ENCODE measurements around the gene CCDC141. TPM values are rescaled to one million over a fixed set of nuclear protein-coding genes. Genes with fewer than 3 reads are reported as not detected.

CCDC141 gene
- total and polyA plus RNA-seq, 2 of the 13 experiments (the other 11 are each of a cell fraction or from before 2014, with no cell fraction given) = not detected

DNA sequence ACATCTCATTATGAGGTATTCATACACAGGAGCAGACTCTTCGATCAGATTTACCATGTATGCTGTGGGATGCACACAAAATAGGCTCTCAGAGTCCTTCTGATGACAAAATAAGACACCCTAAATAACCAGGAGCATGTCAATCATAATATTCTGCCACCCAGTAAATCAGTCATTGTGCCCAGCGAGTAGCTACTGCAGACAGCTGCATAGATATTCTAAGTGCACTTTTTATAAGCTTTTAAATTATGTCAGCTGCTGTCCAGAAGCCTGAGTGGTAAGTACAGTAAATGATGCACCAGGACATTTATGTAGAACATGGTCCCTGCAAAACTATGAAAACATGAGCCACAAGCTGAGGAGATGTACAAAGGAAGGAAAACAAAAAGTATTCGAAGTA, 102.9 kb downstream of the CCDC141 start:
- no peaks in the 10 kb centered on the region for H4K20me1 ChIP-seq (ENCODE audit: insufficient read depth, low read length)
- no peak overlapping the region for H3K4me3 ChIP-seq (replicated peaks in 1 of 3; ENCODE audit: insufficient read depth in 1 of 3, low read depth in 2 of 3, low read length in 3 of 3)
- in situ Hi-C loops (cut with HindIII; ENCODE audit: extremely low pct_ligation_motif_present, low pct_unique_long_range_greater_than_20kb) = no loop called here
- WGBS (ENCODE audit: low lambda C conversion rate) = 4% methylated on average over 3 of the region's 3 CpGs
- DNase-seq (ENCODE audit: low spot score) = no peak
- H3K27ac ChIP-seq (ENCODE audit: extremely low read length, insufficient read depth, low read length) = no peak overlapping the region
- peaks cover 0 to 8% of the 10 kb centered on the region in 2 experiments; a peak in 2 of 5 replicates for H3K27me3 ChIP-seq (ENCODE audit: control insufficient read depth in 1 of 2, insufficient read depth in 2 of 2, low read length in 2 of 2)
- TF ChIP-seq ZNF296 (CRISPR knock-in tag; conservative IDR thresholded peaks at IDR 0.05) (no peak), ZNF790 (CRISPR knock-in tag; IDR thresholded peaks at IDR 0.05; ENCODE audit: borderline replicate concordance) (no peak), ZNF430 (CRISPR knock-in tag; IDR thresholded peaks at IDR 0.05) (no peak), ZNF614 (CRISPR knock-in tag; IDR thresholded peaks at IDR 0.05; ENCODE audit: borderline replicate concordance) (no peak), ZNF83 (CRISPR knock-in tag; IDR thresholded peaks at IDR 0.05; ENCODE audit: borderline replicate concordance) (no peak), ZNF589 (CRISPR knock-in tag; conservative IDR thresholded peaks at IDR 0.05) (no peak)
- TF ChIP-seq, protein P1, sequence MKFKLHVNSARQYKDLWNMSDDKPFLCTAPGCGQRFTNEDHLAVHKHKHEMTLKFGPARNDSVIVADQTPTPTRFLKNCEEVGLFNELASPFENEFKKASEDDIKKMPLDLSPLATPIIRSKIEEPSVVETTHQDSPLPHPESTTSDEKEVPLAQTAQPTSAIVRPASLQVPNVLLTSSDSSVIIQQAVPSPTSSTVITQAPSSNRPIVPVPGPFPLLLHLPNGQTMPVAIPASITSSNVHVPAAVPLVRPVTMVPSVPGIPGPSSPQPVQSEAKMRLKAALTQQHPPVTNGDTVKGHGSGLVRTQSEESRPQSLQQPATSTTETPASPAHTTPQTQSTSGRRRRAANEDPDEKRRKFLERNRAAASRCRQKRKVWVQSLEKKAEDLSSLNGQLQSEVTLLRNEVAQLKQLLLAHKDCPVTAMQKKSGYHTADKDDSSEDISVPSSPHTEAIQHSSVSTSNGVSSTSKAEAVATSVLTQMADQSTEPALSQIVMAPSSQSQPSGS (CRISPR knock-in tag; IDR thresholded peaks at IDR 0.05) = no peak
- TF ChIP-seq, protein P2, sequence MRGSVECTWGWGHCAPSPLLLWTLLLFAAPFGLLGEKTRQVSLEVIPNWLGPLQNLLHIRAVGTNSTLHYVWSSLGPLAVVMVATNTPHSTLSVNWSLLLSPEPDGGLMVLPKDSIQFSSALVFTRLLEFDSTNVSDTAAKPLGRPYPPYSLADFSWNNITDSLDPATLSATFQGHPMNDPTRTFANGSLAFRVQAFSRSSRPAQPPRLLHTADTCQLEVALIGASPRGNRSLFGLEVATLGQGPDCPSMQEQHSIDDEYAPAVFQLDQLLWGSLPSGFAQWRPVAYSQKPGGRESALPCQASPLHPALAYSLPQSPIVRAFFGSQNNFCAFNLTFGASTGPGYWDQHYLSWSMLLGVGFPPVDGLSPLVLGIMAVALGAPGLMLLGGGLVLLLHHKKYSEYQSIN (CRISPR knock-in tag; IDR thresholded peaks at IDR 0.05; ENCODE audit: borderline replicate concordance) = no peak
- intact Hi-C loops (cut with micrococcal nuclease; ENCODE audit: unreplicated experiment) = no loop called here
- H3K79me2 ChIP-seq (ENCODE audit: insufficient read depth, low read length) = no peaks in the 10 kb centered on the region
- ATAC-seq = no peak
- H3K36me3 ChIP-seq (replicated peaks in 1 of 2; ENCODE audit: control insufficient read depth in 1 of 2, insufficient read depth in 2 of 2, low read length in 2 of 2) = no peaks in the 10 kb centered on the region
- no peaks in the 10 kb centered on the region for H3K9me3 ChIP-seq (ENCODE audit: low read length)
- no peak for FAIRE-seq
- H3K4me1 ChIP-seq (ENCODE audit: insufficient read depth, low read length) = no peaks in the 10 kb centered on the region
- no peak overlapping the region for H3K9ac ChIP-seq (ENCODE audit: insufficient read depth, low read depth, low read length)
- H3K4me2 ChIP-seq (ENCODE audit: low read depth, low read length) = no peak overlapping the region
- no TSS peak for BruUV-seq (replicated peaks)
- ChIA-PET POLR2A (no interaction called here), CTCF (ENCODE audit: low intra/inter-chr PET ratio, low total read pairs) (no interaction called here)
- H2AFZ ChIP-seq (ENCODE audit: low read length) = no peak overlapping the region
